Activated CD8-positive, alpha-beta memory T cell treated with anti-CD3 and anti-CD28 coated beads, Interleukin-2, amount 50 U/mL, for 1 hour (primary cell): ENCODE measurements around the gene CYP4X1.
"Not testable (repeated sequence)": the region's sequence is repeated elsewhere in the genome, so short reads cannot be mapped to it uniquely, and the experiment has no call there.

ENCODE experiments used
- DNase-seq: peaks from one replicate; pipeline ENCODE4 v3.0.0-alpha.2; 2020; ENCODE audit errors: extremely low read depth

Gene CYP4X1, protein sequence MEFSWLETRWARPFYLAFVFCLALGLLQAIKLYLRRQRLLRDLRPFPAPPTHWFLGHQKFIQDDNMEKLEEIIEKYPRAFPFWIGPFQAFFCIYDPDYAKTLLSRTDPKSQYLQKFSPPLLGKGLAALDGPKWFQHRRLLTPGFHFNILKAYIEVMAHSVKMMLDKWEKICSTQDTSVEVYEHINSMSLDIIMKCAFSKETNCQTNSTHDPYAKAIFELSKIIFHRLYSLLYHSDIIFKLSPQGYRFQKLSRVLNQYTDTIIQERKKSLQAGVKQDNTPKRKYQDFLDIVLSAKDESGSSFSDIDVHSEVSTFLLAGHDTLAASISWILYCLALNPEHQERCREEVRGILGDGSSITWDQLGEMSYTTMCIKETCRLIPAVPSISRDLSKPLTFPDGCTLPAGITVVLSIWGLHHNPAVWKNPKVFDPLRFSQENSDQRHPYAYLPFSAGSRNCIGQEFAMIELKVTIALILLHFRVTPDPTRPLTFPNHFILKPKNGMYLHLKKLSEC

DNA sequence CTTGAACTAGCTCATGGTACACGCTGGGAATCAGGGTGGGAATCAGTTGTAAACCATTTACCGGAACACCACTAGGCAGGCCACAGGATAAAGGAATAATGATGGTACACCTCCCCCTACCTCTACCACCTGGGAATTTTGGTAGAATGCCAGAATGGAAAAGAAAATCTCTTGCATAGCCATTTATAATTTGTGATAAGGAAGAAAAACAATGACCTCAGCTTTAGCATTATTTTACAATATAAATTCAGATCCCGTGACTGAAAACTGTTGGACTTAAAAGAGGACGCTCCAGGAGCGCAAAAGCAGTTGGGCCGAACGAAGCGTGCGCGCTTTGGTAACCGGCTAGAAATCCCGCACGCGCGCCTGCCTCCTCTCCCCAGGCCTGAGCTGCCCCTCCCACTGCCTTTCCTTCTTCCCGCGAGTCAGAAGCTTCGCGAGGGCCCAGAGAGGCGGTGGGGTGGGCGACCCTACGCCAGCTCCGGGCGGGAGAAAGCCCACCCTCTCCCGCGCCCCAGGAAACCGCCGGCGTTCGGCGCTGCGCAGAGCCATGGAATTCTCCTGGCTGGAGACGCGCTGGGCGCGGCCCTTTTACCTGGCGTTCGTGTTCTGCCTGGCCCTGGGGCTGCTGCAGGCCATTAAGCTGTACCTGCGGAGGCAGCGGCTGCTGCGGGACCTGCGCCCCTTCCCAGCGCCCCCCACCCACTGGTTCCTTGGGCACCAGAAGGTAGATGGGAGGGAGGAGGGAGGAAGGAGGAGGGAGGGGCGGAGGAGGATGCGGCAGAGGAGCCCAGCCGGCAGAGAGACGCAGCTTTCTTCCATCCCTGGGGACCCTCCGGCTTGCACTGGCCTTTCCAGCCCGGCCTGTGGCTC, at the start of gene CYP4X1:
Gene CYP4X1, plus strand, starts transcription at position 402 of the 873 bp plus-strand sequence. Its CDS starts 149 bp downstream, at position 551.
- DNase-seq, result no peak

DNA sequence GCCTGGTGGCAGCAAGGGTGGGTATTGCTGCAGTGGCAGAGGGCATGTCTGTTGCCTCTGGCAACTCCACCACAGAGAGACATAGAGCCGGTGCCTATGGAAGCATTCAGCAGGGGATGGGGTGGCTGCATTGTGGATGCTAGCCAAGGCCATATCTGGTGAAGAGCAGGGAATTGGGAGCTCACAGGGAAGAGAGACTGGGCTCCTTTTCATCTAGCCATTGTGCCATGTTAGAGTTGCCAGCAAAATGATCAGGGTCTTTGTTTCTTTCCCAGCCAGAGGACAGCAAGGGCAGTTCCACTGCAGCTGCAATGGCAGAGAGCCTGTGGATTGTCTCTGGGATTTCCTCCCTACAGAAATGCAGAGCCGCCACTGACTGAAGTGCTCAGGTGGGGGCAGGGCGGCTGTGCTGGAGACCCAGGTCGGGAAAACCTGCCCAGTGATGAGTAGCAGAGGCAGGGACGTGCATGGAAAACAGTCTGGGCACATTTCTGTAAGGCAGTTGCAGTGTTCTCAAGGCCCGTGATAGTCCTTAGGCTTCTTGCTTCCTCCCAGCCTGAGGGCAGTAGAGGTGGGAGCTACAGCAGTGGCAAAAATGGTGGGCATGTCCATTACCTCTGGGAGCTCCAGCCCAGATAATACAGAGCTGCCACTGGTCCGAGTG, 40.2 kb upstream of the CYP4X1 start:
- no peak for DNase-seq

DNA sequence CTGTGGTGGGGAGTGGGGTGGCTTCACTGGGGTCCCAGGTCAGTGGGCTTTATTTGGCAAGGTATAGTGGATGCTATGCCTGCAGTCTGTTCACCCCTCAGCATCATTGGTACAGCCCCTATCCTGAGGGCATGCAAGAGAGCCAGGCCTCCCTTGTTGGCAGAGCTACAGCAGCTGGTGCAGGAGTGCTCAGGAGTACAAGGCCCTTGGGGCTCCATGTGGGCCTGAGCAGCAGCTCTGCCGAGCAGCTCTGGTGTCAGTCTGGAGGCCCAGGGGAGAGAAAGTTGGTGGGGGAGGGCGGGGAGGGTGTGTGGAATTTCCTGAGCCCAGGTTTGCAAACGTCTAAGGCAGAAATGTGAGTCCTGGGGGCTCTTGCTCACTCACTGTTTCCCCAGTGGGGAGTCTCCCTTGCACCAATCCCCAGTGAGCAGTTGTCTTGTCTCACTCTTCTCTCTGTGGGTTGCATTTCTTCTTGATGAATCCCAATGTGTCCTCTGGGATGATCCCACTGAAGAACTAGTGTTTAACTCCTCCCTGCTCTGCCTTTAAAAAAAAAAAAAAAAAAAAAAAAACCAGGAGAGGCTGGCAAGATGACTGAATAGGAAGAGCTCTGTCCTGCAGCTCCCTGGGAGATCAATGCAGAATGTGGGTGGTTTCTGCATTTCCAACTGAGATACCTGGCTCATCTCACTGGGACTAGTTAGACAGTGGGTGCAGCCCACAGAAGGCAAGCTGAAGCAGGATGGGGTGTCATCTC, 39.5 kb upstream of the CYP4X1 start:
- DNase-seq, result no peak

DNA sequence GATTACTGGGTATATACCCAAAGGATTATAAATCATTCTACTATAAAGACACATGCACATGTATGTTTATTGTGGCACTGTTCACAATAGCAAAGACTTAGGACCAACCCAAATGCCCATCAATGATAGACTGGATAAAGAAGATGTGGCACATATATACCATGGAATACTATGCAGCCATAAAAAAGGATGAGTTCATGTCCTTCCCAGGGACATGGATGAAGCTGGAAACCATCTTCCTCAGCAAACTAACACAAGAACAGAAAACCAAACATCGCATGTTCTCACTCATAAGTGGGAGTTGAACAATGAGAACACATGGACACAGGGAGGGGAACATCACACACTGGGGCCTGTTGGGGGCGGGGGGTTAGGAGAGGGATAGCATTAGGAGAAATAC, 32.9 kb upstream of the CYP4X1 start:
- not testable (repeated sequence) for DNase-seq

DNA sequence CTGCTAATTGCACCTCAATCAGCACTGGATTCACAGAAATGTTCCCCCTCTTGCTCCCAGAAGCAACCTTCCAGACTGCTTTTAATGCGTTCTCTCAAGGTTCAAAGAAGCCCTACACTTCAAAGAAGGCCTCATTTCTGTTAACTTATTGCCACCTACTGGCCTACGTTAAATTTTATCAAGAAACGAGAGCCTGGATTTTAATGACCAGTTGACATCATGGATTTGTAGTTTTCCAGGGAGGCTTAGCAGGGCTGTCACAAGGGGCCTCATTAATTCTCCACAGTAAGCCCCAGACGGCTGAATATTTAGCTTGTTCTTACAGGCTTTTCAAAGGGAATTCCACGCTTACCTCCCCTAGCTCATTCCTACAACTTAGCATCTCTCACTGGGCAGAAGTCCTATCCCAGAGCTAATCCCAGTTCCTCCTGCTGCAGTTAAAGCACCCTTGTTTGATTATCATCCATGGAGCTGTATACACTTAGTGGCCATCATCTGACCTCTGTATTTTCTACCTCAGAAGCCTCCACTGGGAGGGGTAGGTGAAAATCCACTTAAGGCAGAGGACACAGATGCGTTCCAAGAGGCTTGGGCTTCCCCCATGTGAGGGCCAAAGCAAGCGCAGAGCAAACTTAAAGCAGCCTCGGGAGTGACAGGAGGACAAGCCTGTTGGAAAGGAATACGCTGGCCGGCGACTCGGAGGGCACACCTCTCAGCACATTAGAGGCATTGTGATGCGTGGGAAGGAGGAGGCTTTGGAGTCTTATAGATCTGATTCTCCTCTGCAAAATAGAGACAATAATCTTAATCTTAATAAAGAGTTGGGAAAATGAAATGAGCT, 32.2 kb upstream of the CYP4X1 start:
- no peak for DNase-seq

DNA sequence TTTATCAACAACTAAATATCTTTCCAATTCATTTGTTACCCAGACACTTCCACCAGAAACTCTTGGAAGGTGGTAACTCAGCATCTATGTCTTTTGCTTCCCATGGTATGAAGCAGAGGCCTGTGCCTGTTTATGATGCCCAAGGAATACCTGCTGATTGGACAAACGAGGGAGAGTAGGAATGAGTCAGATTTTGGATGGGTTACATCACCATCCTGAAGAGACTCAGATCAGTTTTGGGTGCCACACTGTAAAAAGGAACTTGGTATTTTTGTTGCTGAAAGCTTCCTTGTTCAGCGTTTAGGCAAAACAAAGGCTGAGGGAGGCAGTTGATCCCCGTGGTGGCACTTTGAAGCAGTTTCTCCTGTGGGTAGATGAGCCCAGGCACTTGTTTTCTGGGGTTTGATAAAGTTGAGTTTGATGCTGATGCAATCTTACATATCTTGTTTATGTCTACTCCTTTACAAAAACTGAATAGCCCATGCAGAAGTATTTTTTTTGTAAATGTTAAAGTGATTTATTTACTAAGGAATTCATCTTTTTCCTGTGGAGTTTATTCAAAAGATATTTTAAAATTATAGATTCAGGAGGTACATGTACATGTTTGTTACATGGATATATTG, 26.7 kb upstream of the CYP4X1 start:
- no peak for DNase-seq

DNA sequence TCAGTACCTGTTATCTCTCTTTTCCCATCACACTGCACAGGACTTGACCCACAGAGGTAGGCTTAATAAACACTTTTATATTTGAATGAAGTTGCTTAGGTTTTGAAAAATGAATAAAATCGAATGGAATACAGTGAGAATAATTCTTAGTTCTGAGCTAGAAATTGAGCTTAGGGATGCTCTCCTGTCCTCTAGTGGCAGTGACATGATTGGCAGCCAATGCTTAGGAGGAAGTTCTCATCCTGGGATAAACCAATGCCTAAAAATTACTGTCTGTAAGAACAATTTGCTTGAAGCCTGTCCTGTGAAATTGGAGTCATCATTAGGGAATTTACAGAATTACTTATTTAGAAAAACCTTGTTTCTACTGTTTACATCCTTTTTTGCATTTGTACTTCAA, 21.3 kb upstream of the CYP4X1 start:
- no peak for DNase-seq

DNA sequence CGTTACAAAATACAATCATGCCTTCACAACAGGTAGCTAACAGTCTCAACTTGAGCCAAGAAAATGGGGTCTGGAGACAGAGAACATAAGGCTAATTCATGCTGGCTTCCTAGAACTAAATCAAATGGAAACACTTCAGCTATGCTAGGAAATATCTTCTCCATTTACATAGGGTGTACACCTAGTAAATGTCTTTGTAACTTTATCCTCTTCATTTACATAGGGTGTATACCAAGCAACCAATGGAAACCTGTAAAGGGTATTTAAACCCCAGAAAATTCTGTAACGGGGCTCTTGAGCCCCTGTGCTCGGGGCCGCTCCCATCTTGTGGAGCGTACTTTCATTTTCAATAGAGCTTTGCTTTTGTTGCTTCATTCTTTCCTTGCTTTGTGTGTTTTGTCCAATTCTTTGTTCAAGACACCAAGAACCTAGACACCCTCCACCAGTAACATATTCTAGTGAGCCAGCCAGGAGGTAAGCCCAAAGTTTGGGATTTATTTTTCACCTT, 19.5 kb upstream of the CYP4X1 start:
- no peak for DNase-seq

DNA sequence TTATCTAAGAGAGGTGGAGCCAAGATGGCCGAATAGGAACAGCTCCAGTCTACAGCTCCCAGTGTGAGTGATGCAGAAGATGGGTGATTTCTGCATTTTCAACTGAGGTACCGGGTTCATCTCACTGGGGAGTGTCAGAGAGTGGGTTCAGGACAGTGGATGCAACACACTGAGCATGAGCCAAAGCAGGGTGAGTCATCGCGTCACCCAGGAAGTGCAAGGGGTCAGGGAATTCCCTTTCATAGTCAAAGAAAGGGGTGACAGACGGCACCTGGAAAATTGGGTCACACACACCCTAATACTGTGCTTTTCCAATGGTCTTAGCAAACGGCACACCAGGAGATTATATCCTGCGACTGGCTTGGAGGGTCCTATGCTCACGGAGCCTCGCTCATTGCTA, 17.0 kb upstream of the CYP4X1 start:
- not testable (repeated sequence) for DNase-seq

DNA sequence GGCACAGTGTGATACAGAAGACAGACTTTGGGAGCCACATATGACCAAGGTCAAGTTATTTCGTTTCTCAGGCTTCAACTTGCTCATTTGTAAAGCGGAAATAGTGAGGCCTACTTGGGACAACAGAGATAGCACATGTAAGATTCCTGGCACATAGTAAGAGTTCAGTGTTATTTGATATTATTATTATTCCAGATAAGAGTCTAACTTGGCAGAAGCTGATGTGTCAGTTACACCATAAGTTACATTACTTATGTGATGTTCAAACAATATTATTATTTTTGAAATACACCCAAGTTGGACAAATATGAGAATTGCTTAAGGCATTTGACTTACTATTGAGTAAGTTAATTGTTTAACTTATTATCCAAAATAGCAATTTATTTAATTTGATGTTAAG, 10.2 kb upstream of the CYP4X1 start:
- DNase-seq, result no peak

DNA sequence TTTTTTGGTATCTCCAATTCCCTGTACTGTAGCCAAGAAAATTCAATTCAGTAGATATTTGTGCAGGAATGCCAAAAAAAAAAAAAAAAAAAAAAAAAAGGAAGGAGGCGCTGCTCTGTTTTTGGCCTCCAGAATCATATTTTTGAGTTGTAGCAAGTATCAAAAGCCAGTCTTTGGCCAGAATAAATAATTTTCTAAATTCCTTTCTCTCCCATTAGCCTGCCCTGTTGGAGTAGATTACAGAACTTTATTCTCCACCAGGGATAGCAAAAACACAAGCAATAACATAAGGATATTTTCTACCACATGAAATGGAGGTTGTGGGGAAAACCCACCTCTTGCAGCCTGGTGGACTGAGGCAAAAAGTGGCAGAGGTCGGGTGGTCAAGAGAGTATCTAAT, 2.4 kb upstream of the CYP4X1 start:
- no peak for DNase-seq

DNA sequence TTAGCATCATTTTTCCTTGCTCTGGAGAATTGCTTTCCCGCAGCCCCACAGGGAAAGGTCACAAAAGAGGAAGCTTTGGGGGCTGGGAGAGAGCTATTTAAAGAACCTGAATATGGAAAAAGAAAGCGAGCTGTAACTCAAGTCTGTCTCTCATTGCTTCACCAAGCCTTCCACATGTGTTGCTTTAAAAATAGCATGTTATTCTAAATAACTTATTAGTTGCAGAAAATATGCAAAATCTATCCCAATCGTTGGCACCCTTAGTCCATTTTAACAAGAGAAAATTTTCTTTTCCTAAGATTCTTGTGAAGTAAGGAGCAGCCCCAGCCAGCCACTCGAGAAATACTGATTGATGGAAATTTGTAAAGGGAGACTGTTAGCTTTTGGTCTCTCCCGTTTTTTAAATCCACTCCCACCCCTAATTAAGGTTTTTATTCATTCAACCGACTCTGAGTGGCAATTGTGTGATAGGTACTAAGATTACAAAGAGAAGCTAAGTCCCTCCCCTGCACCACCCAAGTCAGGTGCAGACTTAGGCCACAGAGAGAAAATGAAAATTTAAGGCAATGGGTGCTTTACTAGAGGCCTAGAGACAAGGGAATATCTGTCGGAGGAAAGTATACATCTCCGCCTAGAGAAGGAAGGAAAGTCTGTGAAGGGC, 802 bp downstream of the CYP4X1 start:
- DNase-seq, result no peak

DNA sequence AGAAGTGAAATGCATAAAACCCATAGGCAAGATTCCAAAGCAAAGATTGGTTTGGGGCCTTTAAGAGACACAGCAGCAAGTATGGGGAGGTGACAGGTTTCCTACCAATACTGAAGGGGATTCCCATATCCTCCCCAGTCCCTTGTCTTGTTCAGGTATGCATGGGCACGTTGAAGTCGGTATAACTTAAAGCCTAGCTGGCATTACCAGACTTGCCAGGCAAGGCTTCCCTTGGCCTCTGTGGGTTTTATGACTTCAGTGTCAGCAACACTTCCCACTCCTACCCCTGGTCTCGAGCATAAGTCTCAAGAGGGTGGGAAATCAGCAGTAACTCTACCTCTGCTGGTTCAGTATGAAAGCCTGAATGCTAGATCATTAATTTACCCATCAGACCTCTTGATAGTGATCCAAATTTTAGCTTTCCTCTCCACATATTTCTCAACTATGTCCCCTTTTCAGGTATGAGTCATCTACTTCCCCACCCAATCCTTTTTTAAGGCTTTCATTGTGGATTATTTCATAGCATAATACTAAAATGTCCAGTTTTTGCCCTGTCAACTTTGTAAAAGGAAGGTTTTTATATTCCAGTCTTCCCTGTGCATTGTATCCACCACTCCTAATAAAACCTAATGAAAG, 6.8 kb downstream of the CYP4X1 start:
- no peak for DNase-seq

DNA sequence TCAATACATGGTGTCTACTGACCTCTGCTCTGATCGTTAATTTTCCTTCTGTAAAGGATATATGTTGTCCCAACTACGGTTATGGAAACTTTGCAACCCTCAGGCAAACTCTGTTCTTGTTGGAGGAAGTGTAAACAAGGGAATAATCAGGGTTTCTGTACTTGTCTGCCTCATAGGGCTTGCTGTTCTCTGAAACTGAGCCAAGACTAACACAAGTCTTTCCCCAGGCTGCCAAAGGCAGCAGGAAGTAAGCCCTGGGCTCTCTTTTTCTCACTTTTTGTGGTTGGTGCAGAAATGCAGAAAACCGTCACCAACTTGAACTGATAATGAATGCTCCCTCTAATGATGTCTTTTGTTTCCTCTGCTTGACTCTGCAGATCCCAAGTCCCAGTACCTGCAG, 7.6 kb downstream of the CYP4X1 start:
- DNase-seq, result no peak

DNA sequence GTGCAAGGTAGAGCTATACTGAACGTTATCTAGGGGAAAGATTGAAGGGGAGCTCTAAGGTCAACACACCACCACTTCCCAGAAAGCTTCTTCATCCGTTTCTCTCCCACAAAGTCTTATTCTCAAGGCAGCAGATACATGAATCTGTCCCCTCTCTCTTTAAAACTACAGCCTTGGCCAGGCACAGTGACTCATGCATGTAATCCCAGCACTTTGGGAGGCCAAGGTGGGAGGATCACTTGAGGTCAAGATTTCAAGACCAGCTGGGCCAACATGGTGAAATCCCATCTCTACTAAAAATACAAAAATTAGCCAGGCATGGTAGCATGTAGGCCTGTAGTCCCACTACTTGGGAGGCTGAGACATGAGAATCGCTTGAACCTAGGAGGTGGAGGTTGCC, 8.1 kb downstream of the CYP4X1 start:
- DNase-seq, result no peak

DNA sequence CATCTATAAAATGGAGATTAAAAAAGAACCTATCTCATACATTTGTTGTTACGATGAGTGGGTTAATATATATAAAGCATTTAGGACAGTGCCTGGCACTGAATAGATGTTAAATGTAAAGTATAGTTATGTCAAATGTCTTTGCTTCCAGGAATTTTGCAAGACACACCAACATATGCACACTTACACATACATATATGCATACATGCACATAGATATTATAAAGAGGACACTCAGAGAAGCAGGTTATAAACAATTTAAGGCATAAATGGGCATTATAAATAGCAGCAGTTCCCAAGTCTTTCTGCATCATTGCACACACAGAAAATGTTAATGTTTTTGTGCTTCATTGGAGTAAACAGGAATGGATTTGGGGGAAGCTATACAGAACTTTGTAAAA, 13.3 kb downstream of the CYP4X1 start:
- no peak for DNase-seq

DNA sequence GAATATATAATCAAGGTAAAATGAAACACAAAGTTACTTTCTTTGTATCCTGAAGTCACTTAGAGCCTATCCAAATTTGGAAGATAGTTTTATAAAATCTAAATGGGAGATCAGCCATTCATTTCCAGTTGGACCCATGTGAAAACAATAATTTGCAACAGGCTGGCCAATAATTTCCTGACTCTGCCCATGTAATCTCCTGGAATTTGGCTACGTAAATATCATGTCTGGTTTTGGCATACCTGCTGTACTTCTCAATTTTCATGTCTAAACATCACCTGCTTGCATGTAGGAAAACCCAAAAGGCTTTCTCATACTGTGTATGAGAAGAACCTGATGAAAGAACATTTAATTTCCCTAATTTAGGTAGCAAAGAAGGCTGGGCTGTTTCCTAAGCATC, 35.9 kb downstream of the CYP4X1 start:
- no peak for DNase-seq

DNA sequence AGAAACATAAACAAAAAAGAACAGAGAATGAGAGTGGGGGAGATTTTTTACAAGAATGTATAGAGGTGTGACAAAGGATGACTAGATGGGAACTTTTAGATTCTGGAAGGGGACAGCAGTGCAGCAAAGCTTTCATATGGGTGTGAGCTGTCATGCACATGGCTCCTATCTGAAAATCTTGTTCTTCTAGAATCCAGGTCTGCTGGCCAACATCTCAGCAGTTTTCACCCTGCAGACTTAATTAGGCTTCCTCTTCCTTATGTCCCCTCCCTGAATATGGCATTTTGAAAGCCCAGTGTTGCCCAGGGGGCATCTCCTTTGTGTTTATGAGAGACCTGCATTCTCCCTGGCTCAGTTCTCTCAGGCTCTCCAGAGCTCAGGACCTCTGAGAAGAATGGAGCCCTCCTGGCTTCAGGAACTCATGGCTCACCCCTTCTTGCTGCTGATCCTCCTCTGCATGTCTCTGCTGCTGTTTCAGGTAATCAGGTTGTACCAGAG, 43.7 kb downstream of the CYP4X1 start, which contains the start of gene CYP4Z1:
Gene CYP4Z1, plus strand, starts transcription at position 135 of the 498 bp plus-strand sequence. Its CDS starts 260 bp downstream, at position 395.
- DNase-seq, result no peak
